ENCODE results near the gene PABPN1L. TPM values are rescaled to one million over a fixed set of nuclear protein-coding genes. Genes with fewer than 3 reads are reported as not detected.

The PABPN1L gene
- total and polyA plus RNA-seq, 2 of the 4 experiments (the other 2 are of a cell fraction), result not detected

DNA sequence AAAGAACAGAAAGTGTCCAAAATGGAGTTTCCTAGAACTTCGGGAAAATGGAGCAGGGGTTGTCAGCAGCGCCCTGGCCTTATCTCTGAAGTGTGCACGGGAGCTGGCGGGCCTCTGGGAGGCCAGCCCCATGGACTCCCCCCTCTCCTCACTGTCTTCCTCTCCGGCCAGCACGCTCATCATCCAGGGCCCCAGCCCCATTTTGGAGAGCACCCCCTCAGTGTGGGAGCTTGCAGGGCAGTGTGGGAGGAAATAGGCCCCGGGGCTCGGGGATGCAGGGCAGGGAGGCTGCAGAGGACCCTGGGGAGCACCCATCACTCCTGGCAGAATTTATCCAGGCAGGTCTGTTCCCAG, 4.9 kb upstream of the PABPN1L start:
- dilution Hi-C loops (cut with HindIII; ENCODE audit: low sequenced_read_pairs, unreplicated experiment), result no loop called here
- CTCF ChIA-PET, result no interaction called here
- no peak overlapping the region for H2AK5ac ChIP-seq (ENCODE audit: low read depth, low read length)

More for the DNA sequence above, 4.9 kb upstream of the PABPN1L start:
- Histone ChIP-seq H3K27ac (ENCODE audit: insufficient read depth, low read length) (no peak overlapping the region), H3K36me3 (ENCODE audit: control insufficient read depth, insufficient read depth, low read length) (no peaks in the 10 kb centered on the region), H3K9me3 (ENCODE audit: control insufficient read depth, insufficient read depth, low read length) (no peaks in the 10 kb centered on the region), H3K9me1 (ENCODE audit: insufficient read depth, low read length) (no peaks in the 10 kb centered on the region), H4K20me1 (ENCODE audit: insufficient read depth, low read length) (no peaks in the 10 kb centered on the region), H3K4me2 (ENCODE audit: low read depth, low read length) (no peak overlapping the region), H3K23ac (ENCODE audit: low read depth, low read length) (no peak overlapping the region), H2BK15ac (ENCODE audit: low read depth, low read length) (no peak overlapping the region), H3K79me1 (ENCODE audit: low read depth in 1 of 2, low read length in 2 of 2) (no peaks in the 10 kb centered on the region), H3K27me3 (ENCODE audit: control insufficient read depth, insufficient read depth, low read length) (peaks cover 57% of the 10 kb centered on the region), H2AFZ (replicated peaks; ENCODE audit: low read length, poor library complexity) (no peak overlapping the region), H3K4ac (ENCODE audit: low read depth, low read length) (no peak overlapping the region), H3K4me1 (ENCODE audit: control insufficient read depth, insufficient read depth, low read length) (no peaks in the 10 kb centered on the region), H4K91ac (ENCODE audit: insufficient read depth, low read depth, low read length) (no peak overlapping the region), H2AK9ac (replicated peaks; ENCODE audit: low read depth, low read length, poor library complexity) (no peak overlapping the region), H4K5ac (ENCODE audit: low read depth, low read length) (no peak overlapping the region), H2BK120ac (ENCODE audit: low read depth, low read length) (no peak overlapping the region), H3K4me3 (ENCODE audit: insufficient read depth, low read depth, low read length) (no peak overlapping the region), H3K18ac (ENCODE audit: low read depth, low read length) (no peak overlapping the region), H2BK5ac (ENCODE audit: low read depth, low read length, poor library complexity, severe bottlenecking) (no peak overlapping the region), H4K8ac (ENCODE audit: low read depth in 2 of 2, low read length in 2 of 2) (no peak overlapping the region), H3K14ac (replicated peaks; ENCODE audit: low read depth, low read length) (no peak overlapping the region), H2BK20ac (ENCODE audit: low read depth, low read length) (no peak overlapping the region), H3K56ac (ENCODE audit: extremely low read depth, insufficient read depth, low read length) (no peak overlapping the region), H3K9ac (ENCODE audit: low read depth, low read length) (no peak overlapping the region)
- in situ Hi-C loops (cut with MboI; ENCODE audit: low sequenced_read_pairs) (no loop called here), intact Hi-C loops (cut with micrococcal nuclease) (no loop called here)
- DNase-seq (no peak), ATAC-seq (ENCODE audit: low read depth) (0 out of 2 replicates have a peak, but pooled peaks have one; percentile 22)
- WGBS, 2 experiments (ENCODE audit: extremely low coverage in 2 of 2, insufficient read length in 1 of 2), result no CpG with 5 or more reads among the region's 8 CpGs
- POLR2A ChIA-PET (ENCODE audit: unreplicated experiment), result no interaction called here
- no peak for TF ChIP-seq MAZ (IDR thresholded peaks at IDR 0.05; ENCODE audit: borderline replicate concordance, low read depth, low read length)
- TF ChIP-seq CHD1 (IDR thresholded peaks at IDR 0.05; ENCODE audit: low read depth, low read length), result no peak
- TF ChIP-seq RCOR1 (IDR thresholded peaks at IDR 0.05; ENCODE audit: insufficient replicate concordance, low read length), result no peak
- no peak for TF ChIP-seq POLR2A (IDR thresholded peaks at IDR 0.05; ENCODE audit: low read depth, low read length)
- TF ChIP-seq RAD21 (IDR thresholded peaks at IDR 0.05; ENCODE audit: low read length), result no peak
- TF ChIP-seq, protein P1, sequence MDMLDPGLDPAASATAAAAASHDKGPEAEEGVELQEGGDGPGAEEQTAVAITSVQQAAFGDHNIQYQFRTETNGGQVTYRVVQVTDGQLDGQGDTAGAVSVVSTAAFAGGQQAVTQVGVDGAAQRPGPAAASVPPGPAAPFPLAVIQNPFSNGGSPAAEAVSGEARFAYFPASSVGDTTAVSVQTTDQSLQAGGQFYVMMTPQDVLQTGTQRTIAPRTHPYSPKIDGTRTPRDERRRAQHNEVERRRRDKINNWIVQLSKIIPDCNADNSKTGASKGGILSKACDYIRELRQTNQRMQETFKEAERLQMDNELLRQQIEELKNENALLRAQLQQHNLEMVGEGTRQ (IDR thresholded peaks at IDR 0.05; ENCODE audit: low read depth, low read length), result no peak
- TF ChIP-seq, protein P2, sequence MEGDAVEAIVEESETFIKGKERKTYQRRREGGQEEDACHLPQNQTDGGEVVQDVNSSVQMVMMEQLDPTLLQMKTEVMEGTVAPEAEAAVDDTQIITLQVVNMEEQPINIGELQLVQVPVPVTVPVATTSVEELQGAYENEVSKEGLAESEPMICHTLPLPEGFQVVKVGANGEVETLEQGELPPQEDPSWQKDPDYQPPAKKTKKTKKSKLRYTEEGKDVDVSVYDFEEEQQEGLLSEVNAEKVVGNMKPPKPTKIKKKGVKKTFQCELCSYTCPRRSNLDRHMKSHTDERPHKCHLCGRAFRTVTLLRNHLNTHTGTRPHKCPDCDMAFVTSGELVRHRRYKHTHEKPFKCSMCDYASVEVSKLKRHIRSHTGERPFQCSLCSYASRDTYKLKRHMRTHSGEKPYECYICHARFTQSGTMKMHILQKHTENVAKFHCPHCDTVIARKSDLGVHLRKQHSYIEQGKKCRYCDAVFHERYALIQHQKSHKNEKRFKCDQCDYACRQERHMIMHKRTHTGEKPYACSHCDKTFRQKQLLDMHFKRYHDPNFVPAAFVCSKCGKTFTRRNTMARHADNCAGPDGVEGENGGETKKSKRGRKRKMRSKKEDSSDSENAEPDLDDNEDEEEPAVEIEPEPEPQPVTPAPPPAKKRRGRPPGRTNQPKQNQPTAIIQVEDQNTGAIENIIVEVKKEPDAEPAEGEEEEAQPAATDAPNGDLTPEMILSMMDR (conservative IDR thresholded peaks at IDR 0.05; ENCODE audit: low read depth, low read length), result no peak
- TF ChIP-seq BHLHE40 (IDR thresholded peaks at IDR 0.05; ENCODE audit: low read depth, low read length), result no peak
- no peak for TF ChIP-seq FOS (IDR thresholded peaks at IDR 0.05; ENCODE audit: low read depth, low read length)
- TF ChIP-seq RFX5 (IDR thresholded peaks at IDR 0.05; ENCODE audit: low read depth, low read length), result no peak
- TF ChIP-seq MAFK (IDR thresholded peaks at IDR 0.05; ENCODE audit: low read depth, low read length), result no peak
- no peak for TF ChIP-seq MXI1 (IDR thresholded peaks at IDR 0.05; ENCODE audit: borderline replicate concordance, low read depth, low read length)
- no peak for TF ChIP-seq CEBPB (IDR thresholded peaks at IDR 0.05; ENCODE audit: low read depth, low read length)
- no peak for TF ChIP-seq NFE2L2 (IDR thresholded peaks at IDR 0.05; ENCODE audit: low read depth, low read length)
- no peak for TF ChIP-seq SMC3 (IDR thresholded peaks at IDR 0.05; ENCODE audit: low read depth, low read length)
- TF ChIP-seq, protein P3, sequence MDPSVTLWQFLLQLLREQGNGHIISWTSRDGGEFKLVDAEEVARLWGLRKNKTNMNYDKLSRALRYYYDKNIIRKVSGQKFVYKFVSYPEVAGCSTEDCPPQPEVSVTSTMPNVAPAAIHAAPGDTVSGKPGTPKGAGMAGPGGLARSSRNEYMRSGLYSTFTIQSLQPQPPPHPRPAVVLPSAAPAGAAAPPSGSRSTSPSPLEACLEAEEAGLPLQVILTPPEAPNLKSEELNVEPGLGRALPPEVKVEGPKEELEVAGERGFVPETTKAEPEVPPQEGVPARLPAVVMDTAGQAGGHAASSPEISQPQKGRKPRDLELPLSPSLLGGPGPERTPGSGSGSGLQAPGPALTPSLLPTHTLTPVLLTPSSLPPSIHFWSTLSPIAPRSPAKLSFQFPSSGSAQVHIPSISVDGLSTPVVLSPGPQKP (IDR thresholded peaks at IDR 0.05; ENCODE audit: borderline replicate concordance, low read depth, low read length), result no peak
- no TSS peak for BruUV-seq (replicated peaks)

Data from IMR-90 (cell line).